Lung (tissue), 12 donors: ENCODE measurements around the gene AHNAK. TPM values are rescaled to one million over a fixed set of nuclear protein-coding genes. Genes with fewer than 3 reads are reported as not detected.

Experiments
- ATAC-seq: fragments of 200-7000 bp; cut with Tn5 transposase; one replicate; pipeline ENCODE4 v1.9.1; 2020; ENCODE audit warnings: moderate number of reproducible peaks; ENCODE audit not compliant: insufficient read depth, low FRiP score
- DNase-seq, 3 donors: peaks; one replicate each; pipeline ENCODE4 v3.0.0-alpha.2; 2013 to 2017
- H3K27ac ChIP-seq, 2 donors: one replicate each; pipeline ENCODE4 v1.5.1; 2013; ENCODE audit warnings: mild to moderate bottlenecking in 2 of 2, moderate library complexity in 2 of 2, control low read depth in 1 of 2, inconsistent platforms in 1 of 2, low read depth in 1 of 2, low read length in 1 of 2
- H3K27me3 ChIP-seq, 3 donors: one replicate each; pipeline ENCODE4 v1.5.1; 2013; ENCODE audit warnings: low read length in 2 of 3; ENCODE audit not compliant: control insufficient read depth in 3 of 3, insufficient read depth in 3 of 3
- H3K36me3 ChIP-seq, 4 donors: one replicate each; pipeline ENCODE4 v1.5.1; 2013; ENCODE audit warnings: low read length in 4 of 4, mild to moderate bottlenecking in 1 of 4, moderate library complexity in 1 of 4; ENCODE audit not compliant: control insufficient read depth in 4 of 4, insufficient read depth in 4 of 4
- H3K4me1 ChIP-seq, 5 donors: one replicate each; pipeline ENCODE4 v1.5.1; 2013; ENCODE audit warnings: low read length in 5 of 5, mild to moderate bottlenecking in 2 of 5, moderate library complexity in 1 of 5; ENCODE audit not compliant: control insufficient read depth in 5 of 5, insufficient read depth in 5 of 5
- H3K4me3 ChIP-seq: one replicate; pipeline ENCODE4 v1.5.1; 2013; ENCODE audit warnings: mild to moderate bottlenecking, control low read depth, moderate library complexity
- H3K9ac ChIP-seq, 2 donors: one replicate each; pipeline ENCODE4 v1.5.1; 2013; ENCODE audit warnings: low read length in 2 of 2, control low read depth in 1 of 2; ENCODE audit not compliant: insufficient read depth in 1 of 2
- H3K9me3 ChIP-seq, 4 donors: one replicate each; pipeline ENCODE4 v1.5.1; 2013; ENCODE audit warnings: low read length in 3 of 4, mild to moderate bottlenecking in 1 of 4, moderate library complexity in 1 of 4; ENCODE audit not compliant: control insufficient read depth in 4 of 4, insufficient read depth in 3 of 4
- CTCF ChIP-seq: IDR thresholded peaks from 2 replicates; pipeline ENCODE4 v1.5.1; 2012; ENCODE audit warnings: mild to moderate bottlenecking; ENCODE audit errors: control extremely low read depth, extremely low read depth
- WGBS, 2 donors: extraction: QIAGEN DNeasy Blood & Tissue Kit; methylation state at CpG; one replicate each; pipeline ENCODE4 v1.1.7; 2013; 5-methylcytosine and 5-hydroxymethylcytosine counted together
- polyA plus RNA-seq, 2 donors: library from polyadenylated mRNA; stranded (reverse); fragments of 200-250 nt; gene quantifications; one replicate each; pipeline ENCODE4 v1.2.1, GENCODE V29; 2013
- total RNA-seq, 2 donors: library from RNA; depleted of rRNA in 1 of 2; stranded (reverse); fragments of >200 nt in 1 of 2; gene quantifications; one replicate each; pipeline ENCODE4 v1.2.1, GENCODE V29; 2014 to 2021
- donor health status: control.
- donor health status: control.
- donor health status: Bipolar disorder and iron deficiency.
- donor health status: healthy.
- donor health status: DM: yes; HTN: yes; CAD: no.

Gene AHNAK
- total and polyA plus RNA-seq, 4 donors: 66.5 to 707 (median 238) TPM

GRCh38 chr11:62430425-62430824 is 116.2 kb downstream of the AHNAK start:
- 74 to 84% methylated on average over 3 of the region's 3 CpGs for WGBS, 2 donors
- Histone ChIP-seq H3K9ac (no peak overlapping the region), H3K4me1 (peaks cover 0 to 23% (median 3%) of the 10 kb centered on the region in 5 donors), H3K4me3 (no peak overlapping the region), H3K36me3 (no peaks in the 10 kb centered on the region), H3K9me3 (peaks cover 0 to 2% (median 0%) of the 10 kb centered on the region in 4 donors), H3K27ac (peak overlapping the region in 1 of 2 donors; percentile 24), H3K27me3 (no peaks in the 10 kb centered on the region)
- no peak for DNase-seq
- no peak for TF ChIP-seq CTCF
- no peak for ATAC-seq

- TF ChIP-seq CTCF: no peak
- Histone ChIP-seq H3K27ac (no peak overlapping the region), H3K9me3 (peaks cover 0 to 2% (median 0%) of the 10 kb centered on the region in 4 donors), H3K27me3 (no peaks in the 10 kb centered on the region), H3K4me3 (no peak overlapping the region), H3K9ac (peak overlapping the region in 1 of 2 donors; percentile 23), H3K4me1 (peaks cover 0 to 20% (median 3%) of the 10 kb centered on the region in 5 donors), H3K36me3 (no peaks in the 10 kb centered on the region)
- no peak for ATAC-seq
- 78 to 81% methylated on average over 8 of the region's 8 CpGs for WGBS, 2 donors
- DNase-seq: no peak
Observed at GRCh38 chr11:62428871-62429560, 117.6 kb downstream of the AHNAK start.

GRCh38 chr11:62427630-62428233 is 118.9 kb downstream of the AHNAK start:
- no peaks in the 10 kb centered on the region for H3K36me3 ChIP-seq
- no peak for TF ChIP-seq CTCF
- H3K4me3 ChIP-seq: no peak overlapping the region
- H3K9ac ChIP-seq: no peak overlapping the region
- H3K9me3 ChIP-seq: peaks cover 0 to 2% (median 0%) of the 10 kb centered on the region in 4 donors
- peak overlapping the region in 1 of 2 donors; percentile 26 for H3K27ac ChIP-seq
- peaks cover 0 to 22% (median 4%) of the 10 kb centered on the region in 5 donors for H3K4me1 ChIP-seq
- ATAC-seq: peak; percentile 13
- H3K27me3 ChIP-seq: no peaks in the 10 kb centered on the region
- no peak for DNase-seq
- 19 to 42% methylated on average over 6 of the region's 6 CpGs for WGBS, 2 donors
